GM12878 (cell line): ENCODE data around the gene ZNF180. TPM values are rescaled to one million over a fixed set of nuclear protein-coding genes. Genes with fewer than 3 reads are reported as not detected.

Experiments
- ATAC-seq: fragments of 200-7000 bp; cut with Tn5 transposase; 3 replicates; pipeline ENCODE4 v1.9.1; 2020; ENCODE audit warnings: mild to moderate bottlenecking, moderate library complexity
- Bru-seq: library from RNA; stranded (reverse); fragments of 400-500 nt; gene quantifications from one replicate; lab custom pipeline; 2021; lab: Mats Ljungman, UMichigan
- BruChase-seq, 2 experiments: library from RNA; stranded (reverse); fragments of 400-500 nt; gene quantifications; one replicate each; lab custom pipeline; 2021; lab: Mats Ljungman, UMichigan
- BruUV-seq: library from RNA; stranded (reverse); fragments of 400-500 nt; replicated peaks from 2 replicates; lab custom pipeline; 2021; lab: Mats Ljungman, UMichigan
- CTCF ChIA-PET: fragments of 300-600 bp; sonication (Branson Sonifier 250); formaldehyde crosslinking; extraction: SDS; loops from one replicate; lab custom pipeline; 2021; ENCODE audit warnings: inconsistent platforms; lab: Yijun Ruan, JAX
- POLR2A ChIA-PET: fragments of 350-600 bp; formaldehyde crosslinking; extraction: SDS; loops from one replicate; lab custom pipeline; 2021; ENCODE audit warnings: inconsistent platforms; lab: Charles Lee
- RAD21 ChIA-PET: fragments of 300-600 bp; sonication (Branson Sonifier 250); formaldehyde crosslinking; loops from one replicate; lab custom pipeline; 2023; ENCODE audit warnings: antibody characterized with exemption; ENCODE audit not compliant: unreplicated experiment; lab: Charles Lee
- SMC1A ChIA-PET: fragments of 300-600 bp; sonication (Branson Sonifier 250); formaldehyde crosslinking; loops from one replicate; lab custom pipeline; 2023; ENCODE audit not compliant: unreplicated experiment, uncharacterized antibody; lab: Charles Lee
- DNase-seq: peaks from one replicate; pipeline ENCODE4 v3.0.0-alpha.2; 2011; ENCODE audit warnings: low read depth, low spot score
- FAIRE-seq: peaks from 3 replicates; lab custom pipeline; 2011; peaks lifted over from hg19 to GRCh38; lab: Jason Lieb, UNC
- H2AFZ ChIP-seq: 2 replicates; pipeline ENCODE4 v1.6.0; 2011; ENCODE audit warnings: low read depth, low read length, control low read depth; ENCODE audit not compliant: control insufficient read depth
- H3K27ac ChIP-seq: 2 replicates; pipeline ENCODE4 v1.5.1; 2011; ENCODE audit warnings: control low read depth; ENCODE audit not compliant: control insufficient read depth, insufficient read depth
- H3K27me3 ChIP-seq, 2 experiments: replicated peaks in 1 of 2; 2 replicates each; pipeline versions ENCODE4 v1.6.0 to v1.6.1; 2011; ENCODE audit warnings: low read length in 1 of 2; ENCODE audit not compliant: control insufficient read depth in 2 of 2, insufficient read depth in 2 of 2
- H3K36me3 ChIP-seq, 2 experiments: 2 replicates each; pipeline ENCODE4 v1.5.1; 2011; ENCODE audit warnings: low read length in 1 of 2; ENCODE audit not compliant: control insufficient read depth in 2 of 2, insufficient read depth in 2 of 2
- H3K4me1 ChIP-seq: 2 replicates; pipeline ENCODE4 v1.6.1; 2011; ENCODE audit warnings: mild to moderate bottlenecking, low read length, moderate library complexity, mixed read lengths; ENCODE audit not compliant: control insufficient read depth, insufficient read depth
- H3K4me2 ChIP-seq: 2 replicates; pipeline ENCODE4 v1.6.0; 2011; ENCODE audit warnings: control low read depth; ENCODE audit not compliant: control insufficient read depth, insufficient read depth
- H3K4me3 ChIP-seq: fragments of 200-600 bp; sonication (generic); 2 replicates; pipeline ENCODE4 v1.5.1; 2016
- H3K79me2 ChIP-seq: 2 replicates; pipeline ENCODE4 v1.6.0; 2011; ENCODE audit warnings: low read length; ENCODE audit not compliant: control insufficient read depth, insufficient read depth
- H3K9ac ChIP-seq: 2 replicates; pipeline ENCODE4 v1.8.0; 2011; ENCODE audit warnings: low read length, control low read depth, mixed read lengths; ENCODE audit not compliant: control insufficient read depth, insufficient read depth
- H3K9me3 ChIP-seq: replicated peaks from 3 replicates; pipeline ENCODE4 v1.5.1; 2011; ENCODE audit warnings: mild to moderate bottlenecking, low read length; ENCODE audit not compliant: control insufficient read depth, insufficient read depth
- H4K20me1 ChIP-seq: 2 replicates; pipeline ENCODE4 v1.6.0; 2011; ENCODE audit not compliant: control insufficient read depth, insufficient read depth
- BMI1 ChIP-seq: fragments of 450-650 bp; IDR thresholded peaks from 2 replicates; pipeline ENCODE4 v1.6.1; 2016; ENCODE audit warnings: mild to moderate bottlenecking, moderate library complexity, borderline replicate concordance
- CHD4 ChIP-seq: fragments of 200-600 bp; sonication (generic); IDR thresholded peaks from 2 replicates; pipeline ENCODE4 v1.6.1; 2016; ENCODE audit warnings: mild to moderate bottlenecking
- HCFC1 ChIP-seq: fragments of 150-350 bp; IDR thresholded peaks from 2 replicates; pipeline ENCODE4 v1.6.1; 2014; ENCODE audit warnings: low read length
- IRF4 ChIP-seq: IDR thresholded peaks from 2 replicates; pipeline ENCODE4 v1.6.1; 2011; ENCODE audit warnings: low read depth, low read length
- JUND ChIP-seq: IDR thresholded peaks from 2 replicates; pipeline ENCODE4 v1.6.1; 2012; ENCODE audit warnings: low read depth, mild to moderate bottlenecking, low read length, improper control_type of control experiment, moderate library complexity
- KDM1A ChIP-seq: fragments of 200-600 bp; sonication (generic); IDR thresholded peaks from 2 replicates; pipeline ENCODE4 v1.6.1; 2016; ENCODE audit warnings: borderline replicate concordance
- MEF2A ChIP-seq: IDR thresholded peaks from 2 replicates; pipeline ENCODE4 v1.6.1; 2011; ENCODE audit warnings: low read depth, mild to moderate bottlenecking, low read length, moderate library complexity; ENCODE audit not compliant: insufficient read depth
- MTA2 ChIP-seq: fragments of 450-650 bp; IDR thresholded peaks from 2 replicates; pipeline ENCODE4 v1.6.1; 2016; ENCODE audit warnings: low read depth, mild to moderate bottlenecking, moderate library complexity
- MTA3 ChIP-seq: IDR thresholded peaks from 2 replicates; pipeline ENCODE4 v1.6.1; 2012; ENCODE audit warnings: low read length, inconsistent platforms, borderline replicate concordance
- NBN ChIP-seq: fragments of 450-650 bp; IDR thresholded peaks from 2 replicates; pipeline ENCODE4 v1.6.1; 2016
- PKNOX1 ChIP-seq: fragments of 450-650 bp; IDR thresholded peaks from 2 replicates; pipeline ENCODE4 v1.6.1; 2016; ENCODE audit warnings: mild to moderate bottlenecking
- POLR2A ChIP-seq: IDR thresholded peaks from 2 replicates; pipeline ENCODE4 v1.6.1; 2011; ENCODE audit warnings: low read depth, mild to moderate bottlenecking, low read length
- REST ChIP-seq: IDR thresholded peaks from 2 replicates; pipeline ENCODE4 v1.6.1; 2012; ENCODE audit warnings: mild to moderate bottlenecking, low read depth, low read length
- SRF ChIP-seq, 2 experiments: IDR thresholded peaks; 2 replicates each; pipeline ENCODE4 v1.6.1; 2011; ENCODE audit warnings: low read depth in 2 of 2, low read length in 2 of 2, mild to moderate bottlenecking in 1 of 2, moderate library complexity in 1 of 2
- ZSCAN29 ChIP-seq: fragments of 450-650 bp; IDR thresholded peaks from 2 replicates; pipeline ENCODE4 v1.6.1; 2017; ENCODE audit warnings: mild to moderate bottlenecking, moderate library complexity
- WGBS: methylation state at CpG from one replicate; pipeline ENCODE4 v1.1.6; 2016; ENCODE audit warnings: low lambda C conversion rate; ENCODE audit not compliant: insufficient replicate concordance, insufficient coverage; ENCODE audit errors: missing lambda C conversion rate; 5-methylcytosine and 5-hydroxymethylcytosine counted together
- in situ Hi-C: fragments of 300-500 bp; cut with MboI; formaldehyde crosslinking; loops from 9 replicates; pipeline ENCODE4 v1.14.3; 2018; ENCODE audit warnings: mixed read lengths
- intact Hi-C: fragments of 100-400 bp; cut with micrococcal nuclease; formaldehyde crosslinking; loops from one replicate; pipeline ENCODE4 v1.14.2; 2022; ENCODE audit not compliant: unreplicated experiment
- long read RNA-seq, 2 experiments: library from polyadenylated mRNA; unstranded; transcript quantifications; one replicate each; pipeline ENCODE4 v2.0.0, GENCODE V29; 2019 to 2020
- polyA minus RNA-seq, 3 experiments: library from RNA; depleted of rRNA, polyadenylated mRNA; stranded (reverse); fragments of >200 nt; gene quantifications; 2 replicates each; pipeline ENCODE4 v1.2.3, GENCODE V29; 2011
- polyA plus RNA-seq, 11 experiments: library from polyadenylated mRNA; depleted of rRNA in 4 of 11; unstranded in 6 of 11; stranded (reverse) in 5 of 11; fragments of >200 nt; fragmentation: Nextera tagmentation in 4 of 11; fragmentation: Illumina TruSeq in 1 of 11; extraction: Ambion mirVana in 4 of 11; extraction: Trizol in 1 of 11; gene quantifications; 1 replicate in 1 of 11; 2 replicates in 10 of 11; pipeline versions ENCODE4 v1.2.1 to v1.2.3, GENCODE V29; 2011 to 2016; ENCODE audit warnings: inconsistent platforms in 2 of 11, missing spikeins in 2 of 11, low read depth in 1 of 11
- total RNA-seq, 4 experiments: library from RNA; depleted of rRNA in 3 of 4; stranded (reverse); fragments of >200 nt in 3 of 4; fragmentation: Illumina TruSeq in 1 of 4; extraction: Trizol in 1 of 4; gene quantifications; 2 replicates each; pipeline versions ENCODE4 v1.2.1 to v1.2.3, GENCODE V29; 2013 to 2021

ZNF180 gene
- total RNA-seq (2013; cell fraction: nucleolus; rRNA removed), result 22.2 and 23.0 TPM in 2 replicates
- 6.7 and 7.7 TPM in 2 replicates for total RNA-seq (2014; rRNA removed)
- total RNA-seq (2014; rRNA removed; fragmentation: Illumina TruSeq; extraction: Trizol), result 7.6 and 9.0 TPM in 2 replicates
- total RNA-seq (2021), result 8.9 TPM in 2 replicates
- 3.1 TPM for polyA plus RNA-seq (2011; ENCODE audit: low read depth)
- polyA plus RNA-seq (2011; rRNA removed), result 2.1 and 4.6 TPM in 2 replicates
- polyA plus RNA-seq (2011; cell fraction: cytosol; rRNA removed), result 2.6 and 3.4 TPM in 2 replicates
- polyA plus RNA-seq (2011; cell fraction: nucleus; rRNA removed), result 4.2 and 6.6 TPM in 2 replicates
- polyA plus RNA-seq (2012), result 4.9 and 5.0 TPM in 2 replicates
- 6.5 and 7.8 TPM in 2 replicates for polyA plus RNA-seq (2014; fragmentation: Illumina TruSeq; extraction: Trizol)
- 1 to 10 TPM; 1.6 to 3.1 TPM for polyA plus RNA-seq (2014; fragmentation: Nextera tagmentation; extraction: Ambion mirVana)
- 3.5 and 4.8 TPM in 2 replicates for polyA plus RNA-seq (2014; rRNA removed)
- 1 to 10 TPM; 5.5 TPM for polyA plus RNA-seq (2016; fragmentation: Nextera tagmentation; extraction: Ambion mirVana)
- polyA minus RNA-seq (2011; rRNA and poly(A)+ RNA removed), result 3.4 and 5.6 TPM in 2 replicates
- polyA minus RNA-seq (2011; cell fraction: cytosol; rRNA and poly(A)+ RNA removed), result 3.3 and 4.2 TPM in 2 replicates
- polyA minus RNA-seq (2011; cell fraction: nucleus; rRNA and poly(A)+ RNA removed), result 8.9 and 13.8 TPM in 2 replicates
- Bru-seq, nascent RNA, result percentile 77 among the genes with signal in this experiment
- percentile 79 among the genes with signal in this experiment for BruChase-seq, experiment 1, labeled RNA remaining after a 6-hour chase
- percentile 77 among the genes with signal in this experiment for BruChase-seq, experiment 2, labeled RNA remaining after a 2-hour chase
- long read RNA-seq, experiment 1, partial matches to known transcripts, result 1 of 10 reads
- long read RNA-seq, experiment 1, other reads (novel, unspliced or antisense), result 6 of 10 reads
- long read RNA-seq, experiment 2, full-length matches to known transcripts, result 23 of 46 reads
- long read RNA-seq, experiment 2, partial matches to known transcripts, result 5 of 46 reads
- long read RNA-seq, experiment 2, other reads (novel, unspliced or antisense), result 18 of 46 reads

DNA sequence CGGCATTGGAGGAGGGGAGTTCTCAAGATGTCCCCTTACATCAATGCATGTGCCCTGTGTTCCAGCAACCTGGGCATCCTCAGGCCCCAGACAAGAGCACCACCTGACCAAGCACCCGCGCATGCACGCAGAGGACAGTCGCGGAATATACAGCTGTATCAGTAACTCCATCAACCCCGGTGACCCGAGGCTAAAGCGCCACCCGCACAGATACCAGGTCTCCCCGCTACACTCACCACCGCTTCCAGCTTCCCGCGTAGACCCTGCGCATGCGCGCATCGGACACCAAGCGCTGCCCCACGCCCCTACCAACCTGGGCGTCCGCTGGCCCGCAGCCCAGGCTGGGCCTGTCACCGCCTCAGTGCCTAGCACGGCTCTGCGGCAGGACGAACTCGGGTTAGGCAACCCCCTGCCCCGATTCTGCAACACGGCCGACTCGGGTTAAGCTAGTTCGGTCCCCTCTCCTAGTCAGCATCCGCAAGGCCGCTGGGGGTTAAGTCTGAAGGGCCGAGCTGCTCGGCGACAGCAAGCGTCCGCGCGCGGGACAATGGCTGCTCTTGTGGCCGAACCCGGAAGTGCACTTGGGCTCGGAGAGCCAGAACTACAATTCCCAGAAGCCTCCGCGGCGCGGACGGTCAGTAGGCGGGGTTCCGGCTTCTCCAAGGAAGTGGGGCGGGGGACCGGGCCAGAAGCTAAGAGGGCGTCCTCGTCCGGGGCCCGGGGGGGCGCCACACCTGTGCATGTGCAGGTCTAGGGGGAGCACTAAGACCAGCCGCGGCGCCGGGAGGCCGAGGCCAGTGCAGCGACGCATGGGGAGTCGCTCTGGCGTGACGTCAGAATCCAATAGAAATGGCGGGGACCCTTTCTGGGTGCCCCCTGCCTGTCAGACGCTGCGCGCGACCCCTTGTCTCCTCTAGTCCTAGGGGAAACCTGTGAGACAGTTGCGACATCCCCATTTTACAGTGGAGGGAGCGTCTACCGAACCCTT lies at the start of gene ZNF180:
TSS of gene ZNF180 (minus strand) at position 561 of the 988 bp plus-strand sequence. CDS start 3,188 bp downstream, outside the sequence.
- SMC1A ChIA-PET, result interaction anchor here (1.1 to 1.3 kb wide), 2 partner anchors 8 to 10 kb away, joined by 3 to 4 read pairs; no protein-coding TSS in a partner anchor
- POLR2A ChIA-PET, result interaction anchor here (0.6 kb wide), 1 partner anchor 876 kb away, joined by 4 read pairs; no protein-coding TSS in a partner anchor
- Histone ChIP-seq H3K27me3 (no peaks in the 10 kb centered on the region), H4K20me1 (no peaks in the 10 kb centered on the region), H3K4me3 (peak within 1 kb of the TSS; percentile 69), H3K9ac (peak within 1 kb of the TSS; percentile 75), H3K79me2 (peaks cover 19% of the 10 kb centered on the region), H3K9me3 (peaks cover 28% of the 10 kb centered on the region; the same call in 2 of the 3 replicates), H3K36me3 (peaks cover 5% of the 10 kb centered on the region in 2 experiments; a peak in 2 of 4 replicates), H3K4me1 (peaks cover 6% of the 10 kb centered on the region; the same call in 1 of the 2 replicates), H3K27ac (peak within 1 kb of the TSS; percentile 81), H3K4me2 (peak within 1 kb of the TSS; percentile 81), H2AFZ (peak within 1 kb of the TSS; percentile 96)
- RAD21 ChIA-PET, result interaction anchor here (0.6 to 1.4 kb wide), 2 partner anchors 9 to 195 kb away, joined by 3 to 5 read pairs; partner anchors contain the start of gene ZNF235
- WGBS, result 1% methylated on average over 77 of the region's 78 CpGs
- peak; percentile 94 for ATAC-seq
- in situ Hi-C loops, result no loop called here
- CTCF ChIA-PET, result interaction anchor here (1.2 kb wide), 1 partner anchor 14 kb away, joined by 3 read pairs; no protein-coding TSS in a partner anchor
- BruUV-seq, result no TSS peak
- peak; percentile 80 for DNase-seq
- peak; percentile 91 for FAIRE-seq
- intact Hi-C loops, result loop anchor here (10.0 kb wide), 1 partner anchor 195 kb away; the partner anchor contains the start of gene ZNF235
- TF ChIP-seq ZSCAN29, result no peak
- no peak for TF ChIP-seq IRF4
- TF ChIP-seq NBN, result peak; percentile 90
- no peak for TF ChIP-seq MTA2
- peak in 1 of 2 experiments; percentile 17; a peak in 1 of 4 replicates for TF ChIP-seq SRF (IDR thresholded peaks at IDR 0.05; ENCODE audit: low read depth in 2 of 2, low read length in 2 of 2)
- TF ChIP-seq POLR2A, result peak; percentile 94
- TF ChIP-seq JUND, result no peak
- TF ChIP-seq REST, result 0 out of 2 replicates have a peak, but pooled peaks have one; percentile 4
- TF ChIP-seq MTA3, result no peak
- peak; percentile 90 for TF ChIP-seq HCFC1
- TF ChIP-seq PKNOX1, result peak; percentile 44
- no peak for TF ChIP-seq MEF2A
- no peak for TF ChIP-seq KDM1A
- no peak for TF ChIP-seq CHD4
- no peak for TF ChIP-seq BMI1
